PFSK-1 (cell line): ENCODE measurements around the gene SAPCD2.

Experiments used
- POLR2AphosphoS5 ChIP-seq: IDR thresholded peaks from 2 replicates; pipeline ENCODE4 v1.6.1; 2012; ENCODE audit warnings: low read depth, mild to moderate bottlenecking, control low read depth, low read length, moderate library complexity
- REST ChIP-seq, 2 experiments: IDR thresholded peaks; 2 replicates each; pipeline versions ENCODE4 v1.6.1 to v1.8.0; 2011 to 2012; ENCODE audit warnings: low read depth in 2 of 2, low read length in 2 of 2, control low read depth in 1 of 2, inconsistent platforms in 1 of 2, mild to moderate bottlenecking in 1 of 2, moderate library complexity in 1 of 2; ENCODE audit not compliant: insufficient read depth in 1 of 2
- SIN3A ChIP-seq: IDR thresholded peaks from 2 replicates; pipeline ENCODE4 v1.6.1; 2012; ENCODE audit warnings: mild to moderate bottlenecking, low read length, moderate library complexity, borderline replicate concordance; ENCODE audit not compliant: insufficient read depth

- TF ChIP-seq POLR2AphosphoS5 (no peak), SIN3A (no peak), REST (IDR thresholded peaks at IDR 0.05; ENCODE audit: insufficient read depth in 1 of 2, low read depth in 2 of 2, low read length in 2 of 2) (no peak)
Measured at GRCh38 chr9:137034039-137034708, 36.2 kb downstream of the SAPCD2 start.
